Measurements from ENCODE around the gene TRIM60.
"Not testable (repeated sequence)": the region's sequence is repeated elsewhere in the genome, so short reads cannot be mapped to it uniquely, and the experiment has no call there.

The TRIM60 gene

GRCh38 chr4:165031436-165032211, at the start of gene TRIM60:
TSS of gene TRIM60 (plus strand) at chr4:165031999. CDS start at chr4:165040073, 8,074 bp downstream.
- no peak for DNase-seq (ENCODE audit: low read depth)

GRCh38 chr4:164989471-164989870, 42.3 kb upstream of the TRIM60 start:
- no peak for DNase-seq (ENCODE audit: low read depth)

GRCh38 chr4:164990786-164991185, 41.0 kb upstream of the TRIM60 start:
- not testable (repeated sequence) for DNase-seq (ENCODE audit: low read depth)

GRCh38 chr4:164996123-164996522, 35.7 kb upstream of the TRIM60 start:
- DNase-seq (ENCODE audit: low read depth): not testable (repeated sequence)

GRCh38 chr4:164997324-164997723, 34.5 kb upstream of the TRIM60 start:
- no peak for DNase-seq (ENCODE audit: low read depth)

GRCh38 chr4:164997941-164998340, 33.9 kb upstream of the TRIM60 start:
- no peak for DNase-seq (ENCODE audit: low read depth)

GRCh38 chr4:164998526-164999080, 33.2 kb upstream of the TRIM60 start:
- DNase-seq (ENCODE audit: low read depth): not testable (repeated sequence)

GRCh38 chr4:165001957-165002356, 29.8 kb upstream of the TRIM60 start:
- not testable (repeated sequence) for DNase-seq (ENCODE audit: low read depth)

- no peak for DNase-seq (ENCODE audit: low read depth)
Observed at GRCh38 chr4:165005352-165005925, 26.4 kb upstream of the TRIM60 start.

GRCh38 chr4:165006456-165006855, 25.3 kb upstream of the TRIM60 start:
- no peak for DNase-seq (ENCODE audit: low read depth)

GRCh38 chr4:165006886-165007285, 24.9 kb upstream of the TRIM60 start:
- no peak for DNase-seq (ENCODE audit: low read depth)

- DNase-seq (ENCODE audit: low read depth): no peak
Observed at GRCh38 chr4:165009493-165010227, 22.1 kb upstream of the TRIM60 start.

GRCh38 chr4:165010487-165010886, 21.3 kb upstream of the TRIM60 start:
- DNase-seq (ENCODE audit: low read depth): no peak

- no peak for DNase-seq (ENCODE audit: low read depth)
Observed at GRCh38 chr4:165010991-165011390, 20.8 kb upstream of the TRIM60 start.

GRCh38 chr4:165011403-165011802, 20.4 kb upstream of the TRIM60 start:
- DNase-seq (ENCODE audit: low read depth): no peak

GRCh38 chr4:165013691-165014090, 18.1 kb upstream of the TRIM60 start:
- DNase-seq (ENCODE audit: low read depth): no peak

- no peak for DNase-seq (ENCODE audit: low read depth)
Observed at GRCh38 chr4:165016971-165017370, 14.8 kb upstream of the TRIM60 start.

- DNase-seq (ENCODE audit: low read depth): not testable (repeated sequence)
Observed at GRCh38 chr4:165019995-165020394, 11.8 kb upstream of the TRIM60 start.

- not testable (repeated sequence) for DNase-seq (ENCODE audit: low read depth)
Observed at GRCh38 chr4:165025782-165026181, 6.0 kb upstream of the TRIM60 start.

- DNase-seq (ENCODE audit: low read depth): no peak
Observed at GRCh38 chr4:165027762-165028402, 3.9 kb upstream of the TRIM60 start.

GRCh38 chr4:165048170-165048569, 16.4 kb downstream of the TRIM60 start:
- no peak for DNase-seq (ENCODE audit: low read depth)

- no peak for DNase-seq (ENCODE audit: low read depth)
Observed at GRCh38 chr4:165052627-165053026, 20.8 kb downstream of the TRIM60 start.

All from GM04503 (cell line).